ENCODE results near the gene SCAF1.

DNA sequence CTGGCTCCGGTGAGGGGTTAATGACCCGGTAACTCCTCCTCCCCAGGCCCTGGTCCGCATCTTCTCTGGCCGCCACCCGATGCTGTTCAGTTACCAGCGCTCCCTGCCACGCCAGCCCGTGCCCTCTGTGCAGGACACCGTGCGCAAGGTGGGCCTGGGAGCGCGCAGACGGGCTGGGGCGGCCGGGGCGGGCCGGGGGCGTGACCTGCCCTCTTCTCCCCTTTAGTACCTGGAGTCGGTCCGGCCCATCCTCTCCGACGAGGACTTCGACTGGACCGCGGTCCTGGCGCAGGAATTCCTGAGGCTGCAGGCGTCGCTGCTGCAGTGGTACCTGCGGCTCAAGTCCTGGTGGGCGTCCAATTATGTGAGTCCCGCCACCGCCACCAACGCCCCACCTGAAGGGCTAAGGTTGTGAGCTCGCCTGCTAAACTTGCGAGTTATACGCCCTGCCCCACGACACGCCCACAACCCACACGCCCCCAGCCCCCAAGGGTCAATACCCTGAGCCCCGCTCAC lies 59.3 kb downstream of the SCAF1 start:
- TF ChIP-seq, protein P1, sequence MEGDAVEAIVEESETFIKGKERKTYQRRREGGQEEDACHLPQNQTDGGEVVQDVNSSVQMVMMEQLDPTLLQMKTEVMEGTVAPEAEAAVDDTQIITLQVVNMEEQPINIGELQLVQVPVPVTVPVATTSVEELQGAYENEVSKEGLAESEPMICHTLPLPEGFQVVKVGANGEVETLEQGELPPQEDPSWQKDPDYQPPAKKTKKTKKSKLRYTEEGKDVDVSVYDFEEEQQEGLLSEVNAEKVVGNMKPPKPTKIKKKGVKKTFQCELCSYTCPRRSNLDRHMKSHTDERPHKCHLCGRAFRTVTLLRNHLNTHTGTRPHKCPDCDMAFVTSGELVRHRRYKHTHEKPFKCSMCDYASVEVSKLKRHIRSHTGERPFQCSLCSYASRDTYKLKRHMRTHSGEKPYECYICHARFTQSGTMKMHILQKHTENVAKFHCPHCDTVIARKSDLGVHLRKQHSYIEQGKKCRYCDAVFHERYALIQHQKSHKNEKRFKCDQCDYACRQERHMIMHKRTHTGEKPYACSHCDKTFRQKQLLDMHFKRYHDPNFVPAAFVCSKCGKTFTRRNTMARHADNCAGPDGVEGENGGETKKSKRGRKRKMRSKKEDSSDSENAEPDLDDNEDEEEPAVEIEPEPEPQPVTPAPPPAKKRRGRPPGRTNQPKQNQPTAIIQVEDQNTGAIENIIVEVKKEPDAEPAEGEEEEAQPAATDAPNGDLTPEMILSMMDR (IDR thresholded peaks at IDR 0.05) = no peak
- no peak for TF ChIP-seq ZFX (IDR thresholded peaks at IDR 0.05; ENCODE audit: borderline replicate concordance)
